GM18868 (cell line): ENCODE measurements around the gene SIGLEC7.

Experiments
- ATAC-seq: cut with Tn5 transposase; IDR thresholded peaks from one replicate; pipeline ENCODE4 v1.9.1; 2021; ENCODE audit warnings: mild to moderate bottlenecking, moderate library complexity; ENCODE audit not compliant: unreplicated experiment

Gene SIGLEC7

DNA sequence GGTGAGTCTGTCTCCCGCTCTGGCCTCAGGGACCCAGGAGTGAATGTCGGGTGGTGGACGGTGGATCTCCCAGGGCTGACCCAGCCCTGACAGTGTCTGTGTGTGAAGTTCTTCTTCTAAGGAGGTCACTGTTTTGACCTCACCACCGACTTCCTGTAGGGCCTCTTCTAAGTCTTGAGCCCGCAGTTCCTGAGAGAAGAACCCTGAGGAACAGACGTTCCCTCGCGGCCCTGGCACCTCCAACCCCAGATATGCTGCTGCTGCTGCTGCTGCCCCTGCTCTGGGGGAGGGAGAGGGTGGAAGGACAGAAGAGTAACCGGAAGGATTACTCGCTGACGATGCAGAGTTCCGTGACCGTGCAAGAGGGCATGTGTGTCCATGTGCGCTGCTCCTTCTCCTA is at the start of gene SIGLEC7:
TSS of gene SIGLEC7 (plus strand) at position 183 of the 400 bp plus-strand sequence. CDS start at position 252, 69 bp downstream.
- ATAC-seq: no peak

DNA sequence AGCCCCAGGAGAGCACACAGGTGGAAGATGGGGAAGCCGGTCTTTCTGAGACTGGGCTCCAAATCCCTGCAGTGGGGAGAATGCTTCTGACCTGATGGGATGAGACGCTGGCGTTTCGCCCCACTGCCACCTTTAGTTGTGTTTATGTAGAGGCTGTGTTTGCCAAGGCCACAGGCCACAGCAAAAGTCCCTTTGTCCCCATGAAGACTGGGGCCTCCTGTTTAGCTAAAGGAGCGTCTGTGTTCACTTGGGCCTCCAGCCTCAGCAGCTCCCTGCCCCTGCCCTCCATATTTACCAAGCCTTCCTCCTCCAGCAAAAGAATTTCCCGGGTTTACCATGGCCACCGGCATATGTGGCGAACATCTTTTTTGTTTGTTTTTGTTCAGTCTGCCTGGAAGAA is 49.0 kb upstream of the SIGLEC7 start:
- ATAC-seq: no peak

DNA sequence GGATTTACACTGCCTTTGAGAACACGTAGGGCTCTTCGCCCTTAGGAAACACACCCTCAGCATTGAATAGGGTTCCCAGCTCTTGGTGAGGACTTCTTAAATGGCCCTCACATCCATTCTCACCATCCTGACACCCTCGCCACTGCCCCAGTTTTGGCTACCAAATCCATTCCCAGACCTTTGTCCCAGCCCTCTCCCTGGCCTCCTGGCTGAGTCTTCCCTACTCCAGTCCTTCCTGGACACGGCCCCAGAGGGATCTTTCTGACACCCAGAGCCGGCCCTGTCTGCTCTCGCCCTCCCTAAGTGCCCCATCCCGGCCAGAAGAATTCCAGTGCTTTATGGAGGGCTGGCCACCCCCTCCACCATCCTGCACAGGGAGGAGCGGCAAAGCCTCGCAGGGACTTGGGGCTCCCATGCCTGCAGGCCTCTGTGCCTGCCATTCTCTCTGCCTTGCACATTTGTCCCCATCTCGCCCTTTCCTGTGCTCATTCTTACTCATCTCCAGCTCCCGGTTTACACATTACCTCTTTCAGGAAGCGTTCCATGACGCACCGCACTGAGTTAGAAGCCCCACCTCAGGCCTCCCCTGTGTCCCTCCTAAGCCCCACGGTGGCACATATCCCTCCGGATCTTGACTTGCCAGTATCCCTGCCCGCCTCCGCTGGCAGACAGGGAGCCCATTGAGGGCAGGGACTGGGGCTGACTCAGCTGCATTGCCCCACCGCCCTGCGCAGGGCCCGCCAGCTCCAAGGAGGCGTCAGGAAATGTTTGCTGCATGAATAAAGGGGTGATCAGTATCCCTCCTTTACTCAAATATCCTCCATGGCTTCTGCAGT is 48.4 kb upstream of the SIGLEC7 start:
- no peak for ATAC-seq

DNA sequence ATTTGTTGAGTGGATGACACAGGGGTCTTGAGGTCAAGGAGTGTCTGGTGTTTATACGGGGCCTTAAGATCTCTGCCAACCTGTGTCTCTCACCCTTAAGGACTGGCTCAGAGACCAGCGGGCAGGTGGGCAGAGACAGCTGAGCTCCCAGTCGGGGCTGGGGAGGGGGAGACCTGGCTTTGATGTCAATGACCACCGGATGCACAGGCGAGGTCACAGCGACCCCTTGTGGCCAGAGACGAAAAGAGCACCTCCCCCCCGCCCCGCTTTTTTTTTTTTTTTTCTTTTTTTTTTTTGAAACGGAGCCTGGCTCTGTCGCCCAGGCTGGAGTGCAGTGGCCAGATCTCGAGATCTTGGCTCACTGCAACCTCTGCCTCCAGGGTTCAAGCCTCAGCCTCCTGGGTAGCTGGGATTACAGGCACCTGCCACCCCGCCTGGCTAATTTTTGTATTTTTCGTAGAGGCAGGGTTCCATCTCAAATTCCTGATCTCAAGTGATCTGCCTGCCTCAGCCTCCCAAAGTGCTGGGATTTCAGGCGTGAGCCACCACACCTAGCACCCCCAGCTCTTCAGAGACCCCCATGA is 47.3 kb upstream of the SIGLEC7 start:
- no peak for ATAC-seq

GRCh38 chr19:51096473-51097165 is 45.5 kb upstream of the SIGLEC7 start:
- no peak for ATAC-seq

GRCh38 chr19:51097166-51097738 is 44.8 kb upstream of the SIGLEC7 start:
- no peak for ATAC-seq

DNA sequence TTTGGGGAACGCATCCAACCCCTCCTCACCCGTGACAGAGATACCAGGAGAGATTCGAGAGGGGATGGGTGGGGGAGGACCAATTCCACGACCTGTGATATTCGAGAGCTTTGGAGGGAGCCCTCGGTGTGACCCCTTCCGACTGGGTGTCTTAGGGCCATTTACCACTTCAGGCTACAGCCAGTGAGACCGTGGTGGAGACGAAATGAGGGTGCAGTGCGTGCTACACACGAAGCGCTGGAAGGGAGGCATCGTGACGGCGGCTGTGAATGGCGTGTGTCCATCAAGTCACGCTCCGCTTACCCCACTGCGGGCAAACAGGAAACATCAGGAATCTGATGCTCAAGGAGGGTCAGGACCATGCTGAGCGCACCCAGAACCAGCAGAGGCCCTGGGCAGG is 44.3 kb upstream of the SIGLEC7 start:
- no peak for ATAC-seq

- ATAC-seq: no peak
These were observed 43.6 kb upstream of the SIGLEC7 start for GRCh38 chr19:51098365-51099046.

DNA sequence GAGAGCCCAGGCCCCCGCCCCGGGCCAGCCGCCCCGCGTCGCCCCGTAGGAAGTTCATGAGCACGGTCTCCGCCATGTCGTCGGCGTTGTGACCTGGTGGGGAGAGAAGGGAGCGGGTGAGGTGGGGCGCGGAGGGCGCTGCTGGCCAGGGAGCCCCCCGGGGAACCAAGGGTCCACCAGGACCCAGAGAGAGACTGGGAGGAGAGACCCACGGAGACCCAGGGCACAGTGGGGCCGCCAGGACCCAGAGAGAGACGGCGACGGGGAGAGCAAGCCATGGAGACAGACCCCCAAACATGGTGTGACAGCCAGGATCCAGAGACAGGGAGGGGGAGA is 43.1 kb upstream of the SIGLEC7 start:
- ATAC-seq: no peak

- no peak for ATAC-seq
These were observed 41.5 kb upstream of the SIGLEC7 start for GRCh38 chr19:51100601-51101000.

DNA sequence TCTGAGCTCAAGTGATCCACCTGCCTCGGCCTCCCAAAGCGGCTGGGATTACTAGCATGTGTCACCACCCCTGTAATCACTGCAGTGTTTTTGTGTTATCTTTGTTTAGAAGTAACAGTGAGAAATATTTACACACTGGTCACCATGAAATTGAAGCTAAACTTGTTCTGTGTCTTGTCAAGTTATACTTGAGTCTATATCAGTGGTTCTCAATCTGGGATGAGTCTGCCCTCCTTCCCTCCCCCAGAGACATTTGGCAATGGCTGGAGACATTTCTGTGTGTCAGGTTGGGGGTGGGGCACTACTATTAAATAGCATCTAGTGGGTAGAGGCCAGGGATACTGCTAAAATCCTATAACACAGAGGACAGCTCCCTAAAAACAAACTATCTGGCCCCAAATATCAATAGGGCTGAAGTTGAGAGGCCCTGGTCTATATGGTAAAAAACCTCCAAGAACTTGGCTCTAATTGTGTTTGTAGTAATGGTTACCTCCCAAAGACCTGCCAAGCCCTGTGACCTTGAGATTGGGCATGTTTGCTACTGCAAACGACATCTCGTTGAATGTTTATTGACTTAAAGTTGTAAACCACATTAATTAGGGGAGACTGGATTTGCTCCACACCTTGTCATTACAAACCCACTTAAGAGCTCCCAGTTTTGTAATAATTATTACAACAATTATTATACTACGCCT is 40.8 kb upstream of the SIGLEC7 start:
- ATAC-seq: no peak

DNA sequence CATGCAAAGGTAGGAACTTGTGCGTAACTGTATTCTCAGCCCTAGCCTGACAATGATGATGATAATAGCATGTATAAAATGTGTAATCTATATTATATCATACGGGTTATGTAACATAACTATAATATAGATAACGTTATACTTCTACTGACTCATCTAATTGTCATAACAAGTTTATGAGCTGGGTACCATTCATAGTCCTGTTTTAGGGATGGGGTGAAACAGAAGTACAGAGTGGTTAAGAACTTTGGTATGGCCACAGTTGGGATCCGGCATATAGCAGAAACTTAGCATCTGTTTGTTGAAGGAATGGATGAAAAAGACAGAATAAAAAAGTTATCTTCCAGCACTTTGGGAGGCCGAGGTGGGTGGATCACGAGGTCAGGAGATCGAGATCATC is 39.1 kb upstream of the SIGLEC7 start:
- no peak for ATAC-seq

DNA sequence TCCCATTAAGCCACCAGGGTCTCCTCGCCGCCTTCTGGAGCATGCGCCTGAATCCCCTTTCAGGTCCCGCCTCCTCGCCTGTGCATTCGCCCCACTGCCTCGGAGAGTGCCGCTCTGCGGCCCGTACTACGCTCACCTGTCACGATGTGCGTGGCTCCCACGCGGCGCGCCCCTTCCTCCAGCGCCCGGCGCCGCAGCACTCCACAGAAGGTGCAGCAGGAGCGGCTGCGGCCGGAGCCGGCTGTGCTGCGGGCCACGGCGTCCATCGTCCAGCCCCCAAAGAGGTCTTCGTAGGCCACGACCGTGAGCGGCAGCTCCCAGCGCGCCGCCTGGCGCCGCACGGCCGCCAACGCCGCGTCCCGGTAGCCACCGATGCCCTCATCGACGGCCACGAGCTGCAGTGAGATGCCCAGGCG is 38.2 kb upstream of the SIGLEC7 start:
- ATAC-seq: no peak

- ATAC-seq: no peak
These were observed 34.6 kb upstream of the SIGLEC7 start for GRCh38 chr19:51107406-51108065.

DNA sequence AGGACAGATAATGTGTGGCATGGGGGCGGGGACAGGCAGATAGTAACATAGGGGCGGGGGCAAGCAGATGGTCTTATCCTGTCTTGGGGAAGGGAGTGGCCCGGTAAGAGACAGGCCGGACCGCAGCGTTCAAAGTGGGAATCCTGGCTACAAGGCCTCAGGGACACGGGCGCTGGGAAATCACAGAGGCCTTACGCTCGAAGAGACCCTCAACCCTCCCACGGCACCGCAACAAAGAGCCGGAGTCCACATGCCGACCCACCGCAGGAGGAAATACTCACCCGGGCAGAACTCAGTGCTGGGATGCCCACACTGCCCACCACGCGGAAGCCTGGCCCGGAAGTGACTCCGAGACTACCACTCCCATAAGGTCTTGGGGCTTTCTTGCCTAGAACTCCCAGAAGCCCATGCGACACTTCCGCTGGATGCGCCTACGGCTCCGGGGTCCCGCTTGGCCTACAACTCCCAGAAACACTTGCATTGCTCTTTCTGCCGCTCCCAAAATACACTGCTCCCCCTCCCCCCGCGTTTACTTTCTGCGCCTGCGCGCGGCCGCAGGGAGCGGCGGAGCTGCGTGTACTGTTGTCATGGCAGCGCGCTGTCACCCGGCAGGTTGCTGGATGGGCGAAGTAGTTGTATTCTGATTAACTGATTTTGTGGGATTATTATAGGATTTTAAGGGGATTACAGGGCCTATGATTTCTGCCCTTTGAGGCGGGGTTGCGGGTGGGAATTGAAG is 33.9 kb upstream of the SIGLEC7 start, which contains the start of gene CTU1:
TSS of gene CTU1 (minus strand) at position 344 of the 739 bp plus-strand sequence. CDS start 3,840 bp downstream, outside the sequence.
- peak; percentile 88 for ATAC-seq

DNA sequence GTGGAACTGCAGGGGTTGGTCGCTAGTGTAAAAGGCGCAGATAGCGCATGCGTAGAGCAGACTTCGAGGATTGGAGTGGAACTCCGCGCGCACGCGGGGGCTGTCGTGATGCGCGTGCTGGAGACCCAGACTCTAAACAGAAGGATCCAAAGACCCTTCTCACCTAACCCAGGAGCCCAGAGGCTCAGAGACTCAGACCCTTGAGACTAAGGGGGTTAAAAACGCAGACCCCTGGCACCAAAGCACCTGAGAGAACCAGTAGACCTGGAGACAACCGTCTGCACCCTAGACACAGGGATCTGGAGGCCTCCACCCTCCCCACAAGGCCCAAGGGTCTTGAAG is 33.3 kb upstream of the SIGLEC7 start:
- peak; percentile 20 for ATAC-seq

DNA sequence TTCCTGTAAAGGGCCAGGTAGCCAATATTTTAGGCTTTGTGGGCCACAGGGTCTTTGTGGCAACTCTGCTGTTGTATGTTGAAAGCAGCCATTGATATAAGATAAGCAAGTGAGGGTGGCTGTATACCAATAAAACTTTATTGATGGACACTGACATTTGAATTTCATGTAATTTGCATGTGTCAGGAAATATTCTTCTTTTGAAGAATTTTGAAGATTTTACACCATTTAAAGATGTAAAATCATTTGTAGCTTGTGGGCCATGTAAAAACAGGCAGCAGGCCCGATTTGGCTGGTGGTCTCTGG is 31.5 kb upstream of the SIGLEC7 start:
- ATAC-seq: no peak

- no peak for ATAC-seq
These were observed 30.5 kb upstream of the SIGLEC7 start for GRCh38 chr19:51111606-51112005.

GRCh38 chr19:51114087-51114729 is 27.9 kb upstream of the SIGLEC7 start:
- no peak for ATAC-seq
